ENCODE measurements around the gene RMND1. TPM values are rescaled to one million over a fixed set of nuclear protein-coding genes. Genes with fewer than 3 reads are reported as not detected.
A peak's percentile ranks its signal among the peaks of the same experiment; 100 is the strongest.

RMND1 gene
- polyA plus RNA-seq, 1 donor from 2014 or later = 35.3 TPM

DNA sequence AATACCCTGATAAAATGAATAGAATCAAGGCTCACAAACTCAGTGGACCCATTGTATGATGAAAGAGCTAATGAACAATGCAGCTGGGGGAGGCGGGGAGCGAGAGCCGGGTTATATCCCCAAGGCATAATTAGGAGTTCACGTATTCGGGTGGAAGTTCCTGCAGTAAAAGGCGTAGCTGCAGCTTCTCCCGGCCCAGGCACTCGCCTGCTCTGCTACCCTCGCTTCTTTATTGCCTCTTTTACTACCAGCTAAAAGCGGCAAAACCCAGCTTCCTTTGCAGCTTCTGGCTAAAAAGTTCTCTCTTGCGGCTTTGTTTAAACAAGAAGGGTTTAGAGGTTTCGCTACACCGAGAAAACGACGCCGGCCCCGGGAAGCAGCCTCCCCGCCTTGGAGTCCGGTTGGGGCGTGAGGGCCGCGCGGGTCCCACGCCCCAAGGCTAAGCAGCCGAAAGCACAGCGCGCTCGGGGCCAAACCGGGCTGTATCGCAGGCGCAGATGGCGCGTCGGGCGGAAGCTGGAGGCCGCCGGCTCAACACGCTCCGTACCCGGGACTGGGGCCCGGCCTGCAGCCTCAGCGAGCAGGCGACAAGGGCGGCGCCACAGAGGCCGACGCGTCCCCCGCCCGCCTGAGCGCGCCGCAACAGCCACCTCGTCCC, 62.2 kb downstream of the RMND1 start:
- no peaks in the 10 kb centered on the region for H3K9me2 ChIP-seq (ENCODE audit: insufficient read depth, low read length)
- peak overlapping the region; percentile 16 for H2AFZ ChIP-seq (ENCODE audit: low read depth, low read length)
- no peaks in the 10 kb centered on the region for H3K27me3 ChIP-seq (ENCODE audit: insufficient read depth, low read depth, low read length)
- peaks cover 11% of the 10 kb centered on the region for H3F3A ChIP-seq (ENCODE audit: insufficient read depth, low read length, poor library complexity, severe bottlenecking)
- peak overlapping the region; percentile 94 for H3K27ac ChIP-seq (ENCODE audit: low read length)
- no peaks in the 10 kb centered on the region for H3K9me3 ChIP-seq (ENCODE audit: low read length)
- H4K20me1 ChIP-seq (ENCODE audit: insufficient read depth) = peaks cover 24% of the 10 kb centered on the region
- H3K4me3 ChIP-seq (ENCODE audit: low read length) = peak overlapping the region; percentile 96
- no peaks in the 10 kb centered on the region for H3K36me3 ChIP-seq (ENCODE audit: insufficient read depth, low read length)
- H3K79me2 ChIP-seq (replicated peaks; ENCODE audit: insufficient read depth, low read length) = peaks cover 50% of the 10 kb centered on the region
- TF ChIP-seq EP300 (conservative IDR thresholded peaks at IDR 0.05; ENCODE audit: poor library complexity, severe bottlenecking) (peak; percentile 20), SMC3 (conservative IDR thresholded peaks at IDR 0.05; ENCODE audit: poor library complexity) (no peak), REST (IDR thresholded peaks at IDR 0.05; ENCODE audit: borderline replicate concordance) (peak; percentile 62), POLR2AphosphoS5 (IDR thresholded peaks at IDR 0.05) (peak; percentile 69), RAD21 (conservative IDR thresholded peaks at IDR 0.05) (no peak), EZH2 (IDR thresholded peaks at IDR 0.05; ENCODE audit: borderline replicate concordance, insufficient read depth, low read length, poor library complexity, severe bottlenecking) (no peak), TAF1 (IDR thresholded peaks at IDR 0.05; ENCODE audit: low read depth) (peak; percentile 70), MXI1 (conservative IDR thresholded peaks at IDR 0.05; ENCODE audit: poor library complexity, severe bottlenecking) (no peak)
- TF ChIP-seq, protein P1, sequence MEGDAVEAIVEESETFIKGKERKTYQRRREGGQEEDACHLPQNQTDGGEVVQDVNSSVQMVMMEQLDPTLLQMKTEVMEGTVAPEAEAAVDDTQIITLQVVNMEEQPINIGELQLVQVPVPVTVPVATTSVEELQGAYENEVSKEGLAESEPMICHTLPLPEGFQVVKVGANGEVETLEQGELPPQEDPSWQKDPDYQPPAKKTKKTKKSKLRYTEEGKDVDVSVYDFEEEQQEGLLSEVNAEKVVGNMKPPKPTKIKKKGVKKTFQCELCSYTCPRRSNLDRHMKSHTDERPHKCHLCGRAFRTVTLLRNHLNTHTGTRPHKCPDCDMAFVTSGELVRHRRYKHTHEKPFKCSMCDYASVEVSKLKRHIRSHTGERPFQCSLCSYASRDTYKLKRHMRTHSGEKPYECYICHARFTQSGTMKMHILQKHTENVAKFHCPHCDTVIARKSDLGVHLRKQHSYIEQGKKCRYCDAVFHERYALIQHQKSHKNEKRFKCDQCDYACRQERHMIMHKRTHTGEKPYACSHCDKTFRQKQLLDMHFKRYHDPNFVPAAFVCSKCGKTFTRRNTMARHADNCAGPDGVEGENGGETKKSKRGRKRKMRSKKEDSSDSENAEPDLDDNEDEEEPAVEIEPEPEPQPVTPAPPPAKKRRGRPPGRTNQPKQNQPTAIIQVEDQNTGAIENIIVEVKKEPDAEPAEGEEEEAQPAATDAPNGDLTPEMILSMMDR (IDR thresholded peaks at IDR 0.05; ENCODE audit: poor library complexity, severe bottlenecking) = no peak
- peak overlapping the region; percentile 11 for H3K4me2 ChIP-seq (ENCODE audit: low read length)
- peak overlapping the region; percentile 99 for H3K9ac ChIP-seq (ENCODE audit: low read length)

DNA sequence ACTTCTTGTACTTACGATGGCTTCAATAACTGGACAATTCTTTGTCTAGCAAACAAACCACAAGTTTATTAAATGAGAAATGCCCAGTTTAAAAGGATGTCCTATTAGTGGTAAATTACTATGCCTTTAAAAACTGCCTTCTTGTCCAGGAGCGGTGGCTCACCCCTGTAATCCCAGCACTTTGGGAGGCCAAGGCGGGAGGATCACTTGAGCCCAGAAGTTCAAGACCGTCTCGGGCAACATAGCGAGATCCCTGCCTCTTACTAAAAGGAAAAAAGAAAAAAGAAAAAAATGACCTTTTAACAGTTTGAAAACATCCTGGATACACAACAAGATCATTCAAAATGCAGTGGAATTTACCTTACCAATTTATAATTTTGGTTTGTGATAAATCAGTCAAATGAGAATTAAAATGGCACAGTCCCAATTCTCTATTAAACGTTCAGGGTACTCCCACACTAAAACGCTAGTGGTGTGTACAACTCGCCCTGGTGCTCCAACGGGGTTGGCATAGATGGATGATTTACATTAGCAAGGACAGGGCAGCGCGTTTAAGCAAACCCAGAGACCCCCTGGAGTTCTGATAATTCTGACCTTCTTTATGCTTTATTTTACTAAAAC, 62.8 kb downstream of the RMND1 start:
- TF ChIP-seq EZH2 (IDR thresholded peaks at IDR 0.05; ENCODE audit: borderline replicate concordance, insufficient read depth, low read length, poor library complexity, severe bottlenecking) (no peak), RAD21 (conservative IDR thresholded peaks at IDR 0.05) (no peak), TAF1 (IDR thresholded peaks at IDR 0.05; ENCODE audit: low read depth) (no peak), EP300 (conservative IDR thresholded peaks at IDR 0.05; ENCODE audit: poor library complexity, severe bottlenecking) (no peak)
- peak overlapping the region; percentile 94 for H3K27ac ChIP-seq (ENCODE audit: low read length)
- peak overlapping the region; percentile 16 for H2AFZ ChIP-seq (ENCODE audit: low read depth, low read length)
- peak overlapping the region; percentile 99 for H3K9ac ChIP-seq (ENCODE audit: low read length)
- H3K27me3 ChIP-seq (ENCODE audit: insufficient read depth, low read depth, low read length) = no peaks in the 10 kb centered on the region
- peak overlapping the region; percentile 96 for H3K4me3 ChIP-seq (ENCODE audit: low read length)
- H3K36me3 ChIP-seq (ENCODE audit: insufficient read depth, low read length) = no peaks in the 10 kb centered on the region
- H3F3A ChIP-seq (ENCODE audit: insufficient read depth, low read length, poor library complexity, severe bottlenecking) = peaks cover 11% of the 10 kb centered on the region
- H3K4me2 ChIP-seq (ENCODE audit: low read length) = peak overlapping the region; percentile 11
- peaks cover 44% of the 10 kb centered on the region for H3K79me2 ChIP-seq (replicated peaks; ENCODE audit: insufficient read depth, low read length)
- no peaks in the 10 kb centered on the region for H3K9me3 ChIP-seq (ENCODE audit: low read length)
- H3K9me2 ChIP-seq (ENCODE audit: insufficient read depth, low read length) = no peaks in the 10 kb centered on the region
- H4K20me1 ChIP-seq (ENCODE audit: insufficient read depth) = peaks cover 23% of the 10 kb centered on the region
